HG03575 (cell line): ENCODE data around the gene SARDH.

Source experiments
- ATAC-seq: cut with Tn5 transposase; IDR thresholded peaks from one replicate; pipeline ENCODE4 v1.9.1; 2021; ENCODE audit not compliant: unreplicated experiment, insufficient number of reproducible peaks, low FRiP score; ENCODE audit errors: extremely low read depth

Gene SARDH

DNA sequence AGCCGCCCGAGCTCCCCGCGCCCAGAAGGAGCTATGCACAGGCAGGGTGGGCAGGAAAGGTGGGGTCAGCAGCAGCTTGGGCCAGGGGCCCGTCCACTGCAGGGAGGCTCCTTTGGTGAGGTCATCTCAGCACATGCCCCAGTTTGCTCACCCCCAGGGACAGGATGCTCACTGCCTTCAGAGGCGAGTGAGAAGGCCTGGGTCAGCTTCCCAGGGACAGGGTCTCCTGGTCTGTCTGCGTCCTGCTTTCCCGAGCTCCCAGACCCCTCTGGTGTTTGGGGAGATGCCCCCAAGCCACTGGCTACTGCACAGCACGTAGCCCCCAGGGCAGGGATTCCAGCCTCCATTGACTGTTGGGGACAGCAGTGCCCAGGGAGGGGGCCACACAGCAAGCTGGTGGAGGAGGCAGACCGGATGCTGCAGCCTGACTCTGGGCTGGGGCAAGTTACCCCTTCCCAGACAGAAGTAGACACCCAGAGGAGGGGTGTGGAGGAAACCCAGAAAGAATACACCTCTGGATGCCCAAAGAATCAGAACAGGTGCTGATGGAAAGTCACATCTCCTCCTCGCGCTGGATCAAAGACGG is 581 bp upstream of the SARDH start:
- ATAC-seq = no peak

DNA sequence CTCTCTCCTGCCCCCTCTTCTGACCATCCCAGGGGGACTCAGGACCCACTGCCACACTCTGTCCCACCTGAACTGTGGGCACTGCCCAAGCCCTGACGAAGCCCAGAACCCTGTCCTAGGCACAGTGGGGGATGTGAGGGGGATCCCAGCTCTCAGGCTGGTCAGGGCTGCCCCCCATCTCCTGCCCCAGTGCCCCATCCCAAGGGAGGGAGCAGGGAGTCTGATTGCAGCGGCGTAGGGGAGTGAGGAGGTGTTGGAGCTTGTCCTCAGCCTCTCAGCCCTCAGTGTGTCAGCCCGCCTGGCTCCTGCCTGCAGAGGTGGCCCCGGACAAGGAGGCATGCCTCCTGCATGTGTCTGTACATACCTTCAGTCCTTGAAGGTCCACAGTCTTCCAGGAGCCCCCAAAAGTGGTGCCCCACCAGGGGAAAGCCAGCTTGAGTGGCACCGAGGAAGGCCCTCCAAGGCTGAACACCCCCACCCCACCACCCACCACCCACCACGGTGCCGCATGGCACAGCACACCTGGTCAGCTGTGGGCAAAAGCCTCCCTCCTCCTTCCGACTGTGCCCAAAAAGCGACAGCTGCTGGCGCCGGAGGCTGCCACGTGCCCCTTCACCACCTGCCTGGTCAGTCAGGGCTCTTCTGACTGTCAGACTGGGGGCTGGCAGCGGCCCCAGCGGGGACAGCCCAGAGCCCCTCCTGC is 930 bp downstream of the SARDH start:
- no peak for ATAC-seq

DNA sequence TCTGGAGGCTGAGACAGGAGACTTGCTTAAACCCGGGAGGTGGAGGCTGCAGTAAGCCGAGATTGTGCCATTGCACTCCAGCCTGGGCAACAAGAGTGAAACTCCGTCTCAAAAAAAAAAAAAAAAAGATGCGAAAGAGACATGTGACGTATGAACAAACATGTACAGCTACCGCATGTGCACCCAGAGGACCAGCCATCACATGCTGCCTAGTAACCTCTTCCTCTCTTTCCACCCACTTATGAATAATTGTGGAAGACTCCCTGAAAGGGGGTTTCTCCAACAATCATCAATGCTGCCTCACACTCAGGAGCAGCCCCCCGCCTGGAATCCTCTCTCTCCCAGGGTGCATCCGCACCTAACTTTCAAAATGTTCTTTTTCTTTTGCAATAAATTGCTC is 2.2 kb downstream of the SARDH start:
- ATAC-seq = no peak

DNA sequence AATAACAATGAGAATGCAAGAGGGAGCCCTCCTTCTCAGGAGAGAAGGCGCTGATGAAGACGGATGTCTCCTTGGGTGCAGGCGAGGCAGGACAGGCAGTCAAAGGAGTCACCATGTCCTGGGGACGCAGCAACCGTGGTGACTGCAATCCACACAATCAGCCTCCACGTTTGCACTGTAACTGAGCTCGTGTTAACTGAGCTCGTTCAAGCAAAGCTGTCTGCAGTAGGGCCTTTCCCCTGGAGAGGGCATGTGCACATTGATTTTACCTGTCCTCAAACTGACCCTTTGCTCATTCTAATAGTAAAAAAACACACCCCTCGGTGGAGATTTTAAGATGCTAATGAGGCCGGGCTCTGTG is 2.8 kb downstream of the SARDH start:
- no peak for ATAC-seq

DNA sequence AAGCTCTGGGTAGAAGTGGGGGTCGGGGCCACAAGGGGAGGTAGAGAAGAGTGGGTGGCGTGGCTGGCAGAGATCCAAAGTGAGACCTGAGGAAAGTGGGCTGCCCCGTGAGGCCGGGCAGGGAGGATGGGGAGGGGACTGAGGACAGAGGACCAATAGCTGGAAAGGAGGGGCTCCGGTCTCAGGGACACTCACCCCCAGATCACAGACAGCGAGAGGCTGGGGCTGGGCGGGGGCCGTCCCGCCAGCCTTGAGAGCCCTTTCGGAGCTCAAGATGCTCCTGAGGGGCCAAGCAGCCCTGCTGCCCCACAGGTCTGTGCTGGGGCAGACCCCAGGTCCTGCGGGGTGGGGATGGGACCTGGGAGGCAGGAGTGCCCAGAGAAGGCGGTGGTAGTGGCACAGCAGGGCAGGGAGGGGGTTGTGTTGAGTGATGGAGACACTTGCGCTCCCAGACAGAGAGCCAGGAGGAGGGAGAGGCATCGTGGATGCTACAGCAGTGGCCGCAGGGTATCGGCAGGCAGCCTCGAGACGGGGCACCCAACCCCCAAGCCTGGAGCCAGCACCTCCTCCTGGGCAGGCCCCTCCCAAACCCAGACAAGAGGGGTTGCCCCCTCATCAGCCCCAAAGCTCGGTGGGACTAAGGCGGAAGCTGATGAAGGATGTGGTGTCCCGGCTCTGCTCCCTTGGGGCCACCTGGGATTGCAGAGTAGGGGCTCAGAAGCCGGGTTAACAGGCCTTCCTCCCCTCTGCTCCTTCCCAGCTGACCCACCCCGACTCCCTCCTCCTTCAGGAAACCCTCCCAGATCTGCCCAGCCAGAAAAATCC is 3.4 kb downstream of the SARDH start:
- no peak for ATAC-seq

DNA sequence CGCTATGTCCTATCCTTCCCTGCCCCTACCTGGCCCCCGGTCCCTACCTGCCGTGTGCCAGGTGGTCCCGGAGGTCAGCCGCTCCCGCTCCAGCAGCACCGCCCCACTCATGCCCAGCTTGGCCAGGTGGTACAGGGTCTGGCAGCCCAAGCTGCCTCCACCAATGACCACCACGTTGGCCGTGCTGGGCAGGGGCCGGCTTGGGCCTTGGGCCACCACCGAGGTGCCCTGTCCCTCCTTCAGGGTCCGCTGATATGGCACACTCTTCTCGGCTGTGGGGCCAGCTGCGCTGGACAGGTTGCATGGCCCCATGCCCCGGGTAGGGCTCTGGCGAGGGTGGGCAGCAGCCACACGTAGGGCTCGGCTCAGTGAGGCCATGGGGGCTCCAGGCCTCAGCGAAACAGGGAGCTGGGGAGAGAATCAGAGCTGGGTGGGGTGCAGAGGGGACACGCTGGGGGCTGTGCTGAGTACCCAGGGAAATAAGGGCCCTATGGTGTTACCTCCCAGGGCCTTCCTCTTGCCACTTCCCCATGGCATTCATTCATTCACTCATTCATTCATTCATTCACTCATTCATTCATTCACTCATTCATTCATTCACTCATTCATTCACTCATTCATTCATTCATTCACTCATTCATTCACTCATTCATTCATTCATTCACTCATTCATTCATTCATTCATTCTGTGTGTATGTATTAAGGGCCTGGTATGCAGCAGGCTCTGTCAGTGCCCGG is 4.2 kb downstream of the SARDH start:
- ATAC-seq = no peak

DNA sequence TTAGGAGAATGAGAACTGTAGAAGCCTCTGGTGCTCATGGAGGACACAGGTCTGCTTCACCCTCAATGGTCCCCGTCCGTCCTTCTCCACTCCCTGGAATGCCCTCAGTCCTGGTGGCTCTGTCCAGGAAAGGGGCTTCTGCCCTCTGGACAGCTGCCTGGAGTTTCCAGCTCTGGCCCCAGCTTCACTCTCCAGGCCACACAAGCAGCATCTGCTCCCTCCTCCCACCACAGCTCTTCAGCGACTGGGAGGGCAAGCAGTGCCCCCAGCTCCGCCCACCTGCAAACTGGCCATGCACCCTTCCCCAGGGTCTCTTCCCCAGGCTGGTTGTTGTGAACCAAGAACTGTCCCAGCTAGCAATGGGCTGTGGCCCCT is 4.7 kb downstream of the SARDH start:
- ATAC-seq = no peak

DNA sequence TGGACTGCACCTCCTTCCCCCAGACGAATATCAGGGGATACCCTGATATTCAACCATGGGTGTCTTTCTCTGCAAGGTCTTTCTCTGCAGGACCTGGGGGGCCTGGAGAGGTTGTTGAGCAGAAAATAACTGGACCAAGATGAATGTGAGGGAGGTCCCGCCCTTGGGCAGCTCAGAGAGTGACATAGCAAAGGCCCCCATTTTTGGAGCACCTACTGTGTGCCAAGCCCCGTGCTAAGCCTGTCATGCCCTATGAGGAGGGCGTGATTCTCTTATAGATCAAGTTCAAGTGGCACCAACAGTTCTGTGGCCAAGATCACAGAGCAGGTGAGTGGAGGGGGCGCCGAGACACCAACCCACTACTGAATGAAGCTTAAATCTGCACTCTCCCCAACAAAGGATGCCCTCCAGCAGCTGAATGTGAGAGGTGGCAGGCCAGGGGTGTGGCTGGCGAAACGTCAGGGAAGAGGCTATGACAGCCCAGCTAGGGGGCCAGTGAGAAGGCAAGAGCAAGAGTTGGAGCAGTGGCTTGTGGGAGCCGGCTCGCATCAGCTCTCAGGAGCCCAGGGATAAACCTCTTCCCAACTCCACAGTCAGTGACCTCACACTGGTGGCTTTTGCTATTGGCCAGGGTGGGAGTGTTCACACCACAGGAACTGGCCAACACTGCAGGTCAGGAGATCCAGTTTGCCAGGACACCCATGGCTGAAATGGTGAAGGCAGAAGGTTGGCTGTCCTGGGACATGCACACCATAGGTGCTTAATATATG is 5.3 kb downstream of the SARDH start:
- no peak for ATAC-seq

DNA sequence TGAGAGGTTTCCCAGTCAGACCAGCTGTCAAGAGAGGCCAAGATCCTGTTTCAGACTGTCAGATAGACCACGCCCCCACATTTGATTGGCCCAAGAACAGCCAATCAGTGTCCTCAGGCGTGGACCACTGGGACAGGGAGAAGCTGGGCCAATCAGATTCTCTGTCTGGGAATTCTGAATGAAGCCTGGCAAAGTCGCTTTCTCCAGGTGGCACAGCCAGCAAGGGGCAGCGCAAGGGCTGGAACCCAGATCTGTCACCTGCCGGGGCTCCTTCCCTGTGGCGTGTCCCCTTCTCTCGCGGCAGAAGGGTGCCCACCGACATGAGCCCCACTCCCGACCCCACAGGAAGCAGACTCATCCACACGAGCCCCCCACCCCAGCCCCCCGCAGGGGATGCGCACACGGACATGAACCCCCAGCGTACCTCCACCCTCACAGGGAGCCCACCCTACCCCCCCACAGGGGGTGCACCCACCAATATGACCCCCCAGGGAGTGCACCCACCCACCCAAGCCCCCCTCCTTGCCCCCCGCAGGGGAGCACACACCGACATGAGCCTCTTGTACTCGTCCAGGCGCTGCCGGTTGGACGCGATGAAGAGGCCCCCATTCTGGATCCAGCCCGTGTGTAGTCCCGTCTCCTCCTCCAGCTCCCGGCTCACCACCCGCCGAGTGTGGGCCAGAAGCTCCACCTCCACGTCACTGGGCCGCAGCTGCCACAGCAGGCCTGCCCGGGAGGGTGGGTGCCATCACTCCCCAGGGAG is 6.1 kb downstream of the SARDH start:
- ATAC-seq = no peak

DNA sequence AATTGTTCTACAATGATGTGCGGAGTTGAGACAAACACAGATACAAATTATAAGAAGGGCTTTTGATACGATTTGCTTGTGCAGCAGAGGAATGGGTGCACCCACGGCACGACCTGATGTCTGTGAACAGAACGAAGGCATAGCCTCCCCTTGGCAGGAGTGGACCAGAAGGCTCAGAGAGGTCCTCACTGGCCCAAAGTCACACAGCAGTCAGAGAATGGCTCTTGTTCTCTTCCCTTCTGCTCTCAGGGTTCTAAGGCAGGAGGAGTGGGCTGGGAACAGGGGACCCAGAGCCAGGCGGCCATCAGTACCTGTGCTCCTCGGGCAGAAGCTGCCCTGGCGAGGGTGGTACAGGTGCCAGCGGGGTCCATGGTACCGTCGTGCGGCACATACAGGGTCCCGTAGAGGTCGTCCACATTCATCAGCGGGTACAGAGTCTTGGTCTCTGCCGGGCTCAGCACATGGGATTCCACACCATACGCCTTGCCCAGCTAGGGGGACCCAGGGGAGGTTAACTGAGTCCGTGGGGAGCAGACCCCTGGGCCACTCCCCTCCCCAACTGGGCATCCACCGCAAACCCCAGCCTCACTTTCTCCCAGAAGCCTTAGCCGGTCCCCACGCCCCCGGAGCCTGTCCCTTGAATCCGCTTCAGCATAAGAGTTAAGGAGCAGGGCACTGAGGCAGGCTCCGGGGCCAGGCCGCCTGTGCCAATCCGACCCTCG is 7.0 kb downstream of the SARDH start:
- no peak for ATAC-seq

DNA sequence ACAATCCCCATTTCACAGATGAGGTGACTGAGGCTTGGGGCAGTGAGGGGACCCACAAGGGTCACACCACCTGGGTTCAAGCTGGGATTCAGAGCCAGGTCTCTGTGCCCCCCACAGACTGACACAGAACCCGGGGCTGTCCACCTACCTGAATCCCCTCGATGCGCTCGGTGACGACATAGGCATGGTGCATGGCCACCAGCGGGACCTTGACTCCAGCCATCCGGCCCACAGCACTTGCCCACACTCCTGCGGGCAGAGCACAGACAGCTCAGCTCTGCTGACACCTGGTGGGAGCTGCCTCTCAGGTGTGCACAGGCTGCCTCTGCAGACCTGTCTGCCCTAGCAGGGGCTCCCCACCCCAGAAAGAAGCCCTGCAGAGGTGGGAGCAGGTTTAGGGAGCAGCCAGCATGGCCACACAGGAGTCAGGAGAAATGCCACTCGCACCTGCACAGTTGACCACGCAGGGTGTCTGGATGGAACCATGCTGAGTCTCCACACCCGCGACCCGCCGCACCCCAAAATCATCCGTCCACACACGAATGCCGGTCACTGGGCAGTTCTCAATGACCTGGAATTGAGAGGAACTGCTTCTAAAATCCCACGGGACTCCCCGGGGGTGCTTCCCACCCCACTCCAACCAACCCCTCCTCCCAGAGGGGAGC is 8.4 kb downstream of the SARDH start:
- ATAC-seq = no peak

DNA sequence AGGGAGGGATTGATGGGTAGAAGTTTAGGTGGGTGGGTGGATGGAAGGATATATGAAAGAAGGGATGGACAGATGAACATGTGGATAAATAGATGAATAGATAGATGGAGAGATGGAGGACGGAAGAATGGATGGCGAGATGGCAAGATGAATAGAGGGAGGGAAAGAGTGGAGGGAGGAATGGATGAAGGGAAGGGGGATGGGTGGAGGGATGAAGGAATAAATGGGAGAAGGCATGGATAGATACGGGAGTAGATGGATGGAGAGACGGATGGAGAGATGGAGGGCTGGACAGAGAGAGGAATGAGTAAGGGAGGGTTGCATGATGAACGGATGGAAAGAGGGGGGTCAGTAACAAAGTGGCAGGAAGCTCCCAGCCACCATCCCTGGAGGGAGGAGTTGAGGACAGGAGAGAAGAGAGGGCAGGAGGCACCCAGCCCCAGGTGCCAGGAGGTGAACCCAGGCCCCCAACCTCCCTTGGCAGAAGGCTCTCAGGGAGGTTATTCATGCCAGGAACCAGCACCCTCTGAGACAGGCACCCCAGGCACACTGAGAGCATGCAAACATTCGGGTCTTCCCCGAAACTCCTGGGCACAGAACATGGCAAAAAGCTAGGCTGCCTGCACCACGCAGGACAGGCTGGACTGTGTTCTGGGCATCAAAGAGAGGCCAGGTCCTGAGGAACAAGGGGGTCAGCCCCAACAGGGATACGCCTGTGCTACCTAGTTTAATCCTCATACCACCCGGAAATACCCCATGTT is 9.1 kb downstream of the SARDH start:
- no peak for ATAC-seq

DNA sequence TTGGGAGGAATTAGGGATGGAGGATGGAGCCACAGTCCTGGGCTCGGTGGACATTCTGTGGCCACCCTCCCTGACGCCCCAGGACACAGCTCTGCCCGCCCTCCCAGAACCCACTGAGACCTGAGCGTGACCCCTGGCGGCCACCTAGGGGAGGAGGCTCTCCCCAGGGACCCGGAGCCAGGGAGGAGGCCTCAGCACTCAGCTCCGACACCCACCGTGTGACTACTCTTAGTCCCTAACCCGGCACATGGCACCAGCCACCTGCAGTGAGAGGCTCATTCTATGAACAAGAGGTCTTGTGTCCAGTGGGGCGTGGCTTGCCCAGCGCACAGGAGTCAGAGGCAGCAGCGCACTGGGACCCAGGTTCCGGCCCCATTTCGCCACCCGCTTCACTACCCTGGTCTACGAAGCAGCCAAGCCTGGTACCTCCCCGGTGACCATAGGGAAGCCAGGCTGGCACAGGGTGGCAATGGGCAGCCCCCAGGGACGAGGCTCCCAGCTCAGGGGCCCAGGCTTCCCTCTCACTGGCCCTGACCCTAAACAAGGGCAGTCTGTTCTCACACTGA is 10.2 kb downstream of the SARDH start:
- ATAC-seq = no peak

DNA sequence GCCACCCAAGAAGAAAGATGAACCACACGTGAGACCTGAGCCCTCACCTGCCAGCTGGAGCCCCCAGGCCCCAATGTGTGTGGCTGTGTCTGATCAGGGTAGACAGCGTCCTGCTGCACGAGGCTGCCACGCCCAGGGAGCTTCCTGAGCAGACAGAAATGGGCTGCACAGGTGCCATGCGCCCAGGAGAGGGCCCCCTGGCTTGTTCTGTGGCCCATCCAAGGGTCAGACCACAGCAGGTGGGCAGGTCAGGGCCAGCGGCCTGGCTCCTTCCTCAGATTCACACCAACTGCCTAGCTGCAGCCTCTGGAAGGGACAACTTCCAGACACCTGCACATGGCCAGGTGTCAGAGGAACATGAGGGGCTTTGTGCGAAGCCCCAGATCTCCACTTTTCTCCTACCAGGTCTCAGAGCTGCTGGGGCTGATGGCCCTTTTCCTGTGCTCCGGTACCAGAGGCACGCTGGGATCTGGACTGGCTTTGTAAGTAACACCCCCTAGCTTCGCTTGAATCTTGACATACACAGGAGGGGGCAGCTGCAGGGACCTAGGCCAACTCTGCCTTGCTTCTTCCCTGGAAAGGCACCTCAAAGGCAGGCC is 10.8 kb downstream of the SARDH start:
- no peak for ATAC-seq

DNA sequence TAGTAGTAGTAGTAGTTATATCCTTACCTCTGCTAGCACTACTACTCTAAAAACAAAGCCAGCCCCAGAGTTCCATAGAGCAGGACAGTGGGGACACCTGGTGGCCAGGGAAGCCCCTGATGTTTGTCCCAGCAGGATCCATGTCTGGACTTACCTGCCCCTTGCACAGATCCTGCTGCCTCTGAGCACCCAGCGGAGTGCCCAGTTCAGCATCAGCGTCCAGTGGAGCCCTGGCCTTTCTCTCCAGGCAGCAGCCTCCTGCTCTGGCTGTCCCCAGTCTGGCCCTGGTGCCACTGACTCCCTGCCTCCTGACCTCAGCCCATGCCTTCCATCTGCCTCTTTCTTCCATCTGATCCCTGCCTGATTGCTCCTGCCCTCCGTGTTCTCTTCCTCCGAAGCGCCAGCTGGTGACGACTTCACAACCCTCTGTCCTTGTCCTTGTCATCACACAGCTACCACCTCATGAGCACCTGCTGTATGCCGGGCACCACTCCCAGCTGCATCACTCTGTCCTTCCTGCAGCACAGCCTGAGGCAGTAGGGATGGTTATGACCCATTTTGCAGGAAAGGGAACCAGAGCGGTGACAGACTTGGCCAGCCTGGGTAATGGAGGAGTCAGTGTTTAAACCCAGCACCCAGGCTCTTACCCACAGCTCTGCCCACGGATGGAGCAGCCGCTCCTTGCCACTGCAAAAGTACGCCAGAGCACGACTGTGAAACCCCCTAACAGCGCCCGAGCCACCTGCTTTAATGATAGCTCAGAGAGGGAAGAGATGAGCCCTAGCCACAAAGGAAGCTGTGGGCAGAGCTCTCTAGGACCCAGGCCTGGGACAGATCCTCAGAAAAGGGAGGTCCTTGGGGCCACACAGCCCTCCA is 11.5 kb downstream of the SARDH start:
- no peak for ATAC-seq
